Measurements from ENCODE around the gene SOX21.
A peak's percentile ranks its signal among the peaks of the same experiment; 100 is the strongest.

Gene SOX21

GRCh38 chr13:94708031-94708859 is 4.1 kb downstream of the SOX21 start:
- DNase-seq, result no peak

GRCh38 chr13:94707400-94708021 is 4.8 kb downstream of the SOX21 start:
- DNase-seq, result no peak

GRCh38 chr13:94706843-94707399 is 5.4 kb downstream of the SOX21 start:
- no peak for DNase-seq

GRCh38 chr13:94706101-94706842 is 6.1 kb downstream of the SOX21 start:
- DNase-seq, result no peak

GRCh38 chr13:94705081-94706030 is 7.0 kb downstream of the SOX21 start:
- peak; percentile 36 for DNase-seq

- DNase-seq, result no peak
Observed at GRCh38 chr13:94704377-94705080, 7.8 kb downstream of the SOX21 start.

GRCh38 chr13:94703721-94704314 is 8.5 kb downstream of the SOX21 start:
- DNase-seq, result no peak

- no peak for DNase-seq
Observed at GRCh38 chr13:94703271-94703670, 9.1 kb downstream of the SOX21 start.

GRCh38 chr13:94702181-94703041 is 9.9 kb downstream of the SOX21 start:
- DNase-seq, result no peak

GRCh38 chr13:94701313-94702180 is 10.8 kb downstream of the SOX21 start:
- no peak for DNase-seq

- DNase-seq, result no peak
Observed at GRCh38 chr13:94700536-94700935, 11.8 kb downstream of the SOX21 start.

GRCh38 chr13:94700051-94700535 is 12.3 kb downstream of the SOX21 start:
- no peak for DNase-seq

GRCh38 chr13:94696171-94696570 is 16.2 kb downstream of the SOX21 start:
- DNase-seq, result no peak

GRCh38 chr13:94692030-94692429 is 20.3 kb downstream of the SOX21 start:
- no peak for DNase-seq

GRCh38 chr13:94683409-94683808 is 28.9 kb downstream of the SOX21 start:
- no peak for DNase-seq

GRCh38 chr13:94682229-94682628 is 30.1 kb downstream of the SOX21 start:
- DNase-seq, result no peak

GRCh38 chr13:94679614-94680013 is 32.7 kb downstream of the SOX21 start:
- no peak for DNase-seq

- no peak for DNase-seq
Observed at GRCh38 chr13:94678845-94679244, 33.5 kb downstream of the SOX21 start.

GRCh38 chr13:94677799-94678198 is 34.5 kb downstream of the SOX21 start:
- DNase-seq, result no peak

All from fibroblast of upper back skin (primary cell).